Uterus (tissue), 2 donors: ENCODE measurements around the gene VSIG8.

ENCODE experiments used
- CTCF ChIP-seq, 4 experiments: fragments of 200-600 bp in 2 of 4; fragments of 450-650 bp in 2 of 4; sonication (generic) in 2 of 4; IDR thresholded peaks; one replicate each; pipeline ENCODE4 v1.5.1; 2016 to 2019; ENCODE audit warnings: antibody characterized with exemption in 4 of 4, mild to moderate bottlenecking in 2 of 4, moderate library complexity in 1 of 4
- POLR2A ChIP-seq, 2 donors: fragments of 450-650 bp; IDR thresholded peaks; one replicate each; pipeline ENCODE4 v1.6.1; 2016; ENCODE audit warnings: antibody characterized with exemption in 2 of 2, mild to moderate bottlenecking in 1 of 2, moderate library complexity in 1 of 2

- TF ChIP-seq POLR2A (IDR thresholded peaks at IDR 0.05), result no peak
- no peak for TF ChIP-seq CTCF (IDR thresholded peaks at IDR 0.05)
Measured at GRCh38 chr1:159828176-159828575, 34.3 kb downstream of the VSIG8 start.
